H9 (cell line): Measurements from ENCODE around the gene UBE3C. TPM values are rescaled to one million over a fixed set of nuclear protein-coding genes. Genes with fewer than 3 reads are reported as not detected.
"Not testable (repeated sequence)": the region's sequence is repeated elsewhere in the genome, so short reads cannot be mapped to it uniquely, and the experiment has no call there.

ENCODE experiments used
- DNase-seq: peaks from one replicate; pipeline ENCODE4 v3.0.0-alpha.2; 2017
- H2AFZ ChIP-seq: one replicate; pipeline ENCODE4 v1.6.1; 2013; ENCODE audit warnings: mild to moderate bottlenecking, low read length, control low read depth, moderate library complexity
- H2AK5ac ChIP-seq: 2 replicates; pipeline ENCODE4 v1.6.1; 2013; ENCODE audit warnings: low read length, control low read depth, mixed read lengths; ENCODE audit not compliant: insufficient read length
- H2BK120ac ChIP-seq: one replicate; pipeline ENCODE4 v1.6.1; 2013; ENCODE audit warnings: low read depth, mild to moderate bottlenecking, low read length, control low read depth, inconsistent platforms; ENCODE audit not compliant: poor library complexity, severe bottlenecking
- H2BK12ac ChIP-seq: 2 replicates; pipeline ENCODE4 v1.6.1; 2013; ENCODE audit warnings: low read length, control low read depth, mixed read lengths, low read depth; ENCODE audit not compliant: insufficient read length
- H2BK15ac ChIP-seq: 2 replicates; pipeline ENCODE4 v1.6.1; 2013; ENCODE audit warnings: low read depth, low read length, control low read depth
- H2BK20ac ChIP-seq: one replicate; pipeline ENCODE4 v1.6.1; 2013; ENCODE audit warnings: low read depth, mild to moderate bottlenecking, low read length, control low read depth, inconsistent platforms; ENCODE audit not compliant: poor library complexity, severe bottlenecking
- H2BK5ac ChIP-seq: 2 replicates; pipeline ENCODE4 v1.6.1; 2013; ENCODE audit warnings: low read length, control low read depth, mixed read lengths; ENCODE audit not compliant: insufficient read length
- H3K14ac ChIP-seq: 2 replicates; pipeline ENCODE4 v1.6.1; 2013; ENCODE audit warnings: low read length, control low read depth; ENCODE audit not compliant: insufficient read depth
- H3K18ac ChIP-seq: 2 replicates; pipeline ENCODE4 v1.6.1; 2013; ENCODE audit warnings: low read depth, mild to moderate bottlenecking, mixed read lengths, low read length, control low read depth; ENCODE audit not compliant: insufficient read length
- H3K23ac ChIP-seq: 2 replicates; pipeline ENCODE4 v1.6.1; 2013; ENCODE audit warnings: low read length, control low read depth, mixed read lengths, low read depth; ENCODE audit not compliant: insufficient read length
- H3K23me2 ChIP-seq: 2 replicates; pipeline ENCODE4 v1.6.1; 2013; ENCODE audit warnings: low read depth, mild to moderate bottlenecking, mixed read lengths, low read length, control low read depth; ENCODE audit not compliant: insufficient read length, poor library complexity, severe bottlenecking
- H3K27ac ChIP-seq: 2 replicates; pipeline ENCODE4 v1.5.1; 2013; ENCODE audit warnings: low read length, control low read depth, mixed read lengths, low read depth; ENCODE audit not compliant: insufficient read length
- H3K27me3 ChIP-seq: 2 replicates; pipeline ENCODE4 v1.6.1; 2013; ENCODE audit warnings: low read length, control low read depth, inconsistent platforms; ENCODE audit not compliant: insufficient read depth
- H3K4ac ChIP-seq: 2 replicates; pipeline ENCODE4 v1.6.1; 2013; ENCODE audit warnings: low read depth, mild to moderate bottlenecking, control low read depth, inconsistent platforms, low read length, moderate library complexity
- H3K4me1 ChIP-seq: 2 replicates; pipeline ENCODE4 v1.6.1; 2013; ENCODE audit warnings: low read length, control low read depth, inconsistent platforms; ENCODE audit not compliant: insufficient read depth
- H3K4me2 ChIP-seq: 2 replicates; pipeline ENCODE4 v1.6.1; 2013; ENCODE audit warnings: low read length, control low read depth, mixed read lengths; ENCODE audit not compliant: insufficient read length, insufficient read depth
- H3K56ac ChIP-seq: 2 replicates; pipeline ENCODE4 v1.6.1; 2013; ENCODE audit warnings: low read depth, mild to moderate bottlenecking, mixed read lengths, low read length, control low read depth; ENCODE audit not compliant: insufficient read length
- H3K79me1 ChIP-seq: 2 replicates; pipeline ENCODE4 v1.6.1; 2013; ENCODE audit warnings: low read depth, mild to moderate bottlenecking, moderate library complexity, low read length, control low read depth, inconsistent platforms; ENCODE audit not compliant: insufficient read depth, poor library complexity, severe bottlenecking
- H3K79me2 ChIP-seq: 2 replicates; pipeline ENCODE4 v1.6.1; 2013; ENCODE audit warnings: low read length, control low read depth, inconsistent platforms; ENCODE audit not compliant: insufficient read depth
- H3K9ac ChIP-seq: 2 replicates; pipeline ENCODE4 v1.6.1; 2013; ENCODE audit warnings: low read length, control low read depth, mixed read lengths; ENCODE audit not compliant: insufficient read length; ENCODE audit errors: extremely low read depth
- H3K9me3 ChIP-seq: one replicate; pipeline ENCODE4 v1.6.1; 2013; ENCODE audit warnings: low read depth, low read length, inconsistent platforms; ENCODE audit not compliant: control insufficient read depth
- H3T11ph ChIP-seq: one replicate; pipeline ENCODE4 v1.6.1; 2013; ENCODE audit warnings: mild to moderate bottlenecking, low read length, control low read depth, inconsistent platforms
- H4K20me1 ChIP-seq: one replicate; pipeline ENCODE4 v1.6.1; 2013; ENCODE audit not compliant: control insufficient read depth, insufficient read length, insufficient read depth
- H4K5ac ChIP-seq: 2 replicates; pipeline ENCODE4 v1.6.1; 2013; ENCODE audit warnings: low read depth, mild to moderate bottlenecking, mixed read lengths, low read length, control low read depth; ENCODE audit not compliant: insufficient read length
- H4K8ac ChIP-seq: replicated peaks from 2 replicates; pipeline ENCODE4 v1.6.1; 2013; ENCODE audit warnings: low read length, control low read depth, mixed read lengths, low read depth; ENCODE audit not compliant: insufficient read length
- H4K91ac ChIP-seq: 2 replicates; pipeline ENCODE4 v1.6.1; 2013; ENCODE audit warnings: low read depth, mild to moderate bottlenecking, moderate library complexity, mixed read lengths, low read length, control low read depth; ENCODE audit not compliant: insufficient read length
- H3K27ac Mint-ChIP-seq, 3 experiments: 2 replicates in 2 of 3; 3 replicates in 1 of 3; pipeline ENCODE4 v1.8.0; 2020 to 2021; ENCODE audit warnings: mixed read lengths in 3 of 3, mild to moderate bottlenecking in 1 of 3, moderate library complexity in 1 of 3
- H3K27me3 Mint-ChIP-seq: 2 replicates; pipeline ENCODE4 v1.8.0; 2021; ENCODE audit warnings: low read depth, mild to moderate bottlenecking, moderate library complexity, mixed read lengths
- H3K36me3 Mint-ChIP-seq, 3 experiments: 2 replicates in 2 of 3; 3 replicates in 1 of 3; pipeline ENCODE4 v1.8.0; 2020 to 2021; ENCODE audit warnings: low read depth in 3 of 3, mixed read lengths in 3 of 3; ENCODE audit not compliant: insufficient read depth in 1 of 3
- H3K4me1 Mint-ChIP-seq, 2 experiments: 2 replicates each; pipeline ENCODE4 v1.8.0; 2020; ENCODE audit warnings: mixed read lengths in 2 of 2
- H3K4me3 Mint-ChIP-seq, 2 experiments: 2 replicates in 1 of 2; 3 replicates in 1 of 2; pipeline ENCODE4 v1.8.0; 2020 to 2021; ENCODE audit warnings: mild to moderate bottlenecking in 2 of 2, mixed read lengths in 2 of 2, moderate library complexity in 1 of 2
- H3K9me3 Mint-ChIP-seq, 2 experiments: 2 replicates in 1 of 2; 3 replicates in 1 of 2; pipeline ENCODE4 v1.8.0; 2020; ENCODE audit warnings: mild to moderate bottlenecking in 2 of 2, mixed read lengths in 2 of 2, moderate library complexity in 1 of 2
- WGBS: extraction: QIAGEN DNeasy Blood & Tissue Kit; methylation state at CpG from one replicate; pipeline ENCODE4 v1.1.7; 2013; ENCODE audit warnings: missing lambda C conversion rate, low lambda C conversion rate, mixed read lengths; ENCODE audit not compliant: insufficient read length; ENCODE audit errors: extremely low coverage; 5-methylcytosine and 5-hydroxymethylcytosine counted together
- total RNA-seq: library from RNA; stranded (reverse); gene quantifications from 2 replicates; pipeline ENCODE4 v1.2.1, GENCODE V29; 2021
- TF ChIP-seq, protein P1 (sequence below): fragments of 200-600 bp; sonication (generic); conservative IDR thresholded peaks from 3 replicates; pipeline ENCODE4 v1.8.0; 2021; ENCODE audit warnings: antibody characterized with exemption, mild to moderate bottlenecking

The UBE3C gene
- total RNA-seq, 1 experiment from 2014 or later = 63.3 TPM

DNA sequence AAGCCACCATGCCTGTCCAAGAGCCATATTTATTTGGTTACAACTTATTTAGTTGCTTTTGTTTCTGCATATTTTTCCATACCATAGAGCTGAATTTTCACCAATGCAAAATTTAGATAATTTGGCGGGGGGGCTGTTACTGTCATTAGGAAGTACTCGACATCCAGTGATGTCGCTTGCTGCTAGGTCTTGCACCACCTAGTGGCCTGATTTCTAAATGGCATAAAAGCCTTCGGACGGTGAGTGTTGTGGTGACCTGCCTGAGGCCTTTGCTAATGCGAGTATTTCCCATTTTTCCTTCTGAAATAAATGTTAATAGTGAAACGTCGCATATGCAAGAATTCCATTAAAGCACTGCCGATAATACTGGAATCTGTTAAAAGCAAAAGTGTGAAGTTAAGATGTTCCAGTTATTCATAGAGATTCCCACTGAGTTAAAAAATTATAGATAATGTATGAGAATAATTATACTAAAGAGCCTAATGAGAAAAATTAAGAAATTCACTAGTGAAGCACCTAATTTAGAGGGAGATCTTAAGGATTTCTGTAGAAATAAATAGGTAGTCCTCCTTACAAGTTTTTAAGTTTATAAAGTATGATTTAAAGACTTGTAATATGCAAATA is 112.0 kb downstream of the UBE3C start:
- Histone ChIP-seq H3K4me1 (no peaks in the 10 kb centered on the region), H2BK15ac (no peak overlapping the region), H3K9ac (no peak overlapping the region), H3K18ac (no peak overlapping the region), H3K4ac (no peak overlapping the region), H3K79me1 (no peaks in the 10 kb centered on the region), H2BK120ac (no peak overlapping the region), H3K27me3 (no peaks in the 10 kb centered on the region), H4K5ac (no peak overlapping the region), H3K56ac (no peak overlapping the region), H3K27ac (no peak overlapping the region), H2AK5ac (no peak overlapping the region), H2AFZ (no peak overlapping the region), H3K79me2 (no peaks in the 10 kb centered on the region), H4K91ac (no peak overlapping the region), H3K4me2 (no peak overlapping the region), H3K14ac (no peak overlapping the region), H2BK5ac (no peak overlapping the region), H3K9me3 (no peaks in the 10 kb centered on the region), H2BK20ac (no peak overlapping the region), H3K23ac (no peak overlapping the region), H4K8ac (no peak overlapping the region), H2BK12ac (no peak overlapping the region), H3K23me2 (no peaks in the 10 kb centered on the region), H3T11ph (no peak overlapping the region), H4K20me1 (no peaks in the 10 kb centered on the region)
- TF ChIP-seq, protein P1, sequence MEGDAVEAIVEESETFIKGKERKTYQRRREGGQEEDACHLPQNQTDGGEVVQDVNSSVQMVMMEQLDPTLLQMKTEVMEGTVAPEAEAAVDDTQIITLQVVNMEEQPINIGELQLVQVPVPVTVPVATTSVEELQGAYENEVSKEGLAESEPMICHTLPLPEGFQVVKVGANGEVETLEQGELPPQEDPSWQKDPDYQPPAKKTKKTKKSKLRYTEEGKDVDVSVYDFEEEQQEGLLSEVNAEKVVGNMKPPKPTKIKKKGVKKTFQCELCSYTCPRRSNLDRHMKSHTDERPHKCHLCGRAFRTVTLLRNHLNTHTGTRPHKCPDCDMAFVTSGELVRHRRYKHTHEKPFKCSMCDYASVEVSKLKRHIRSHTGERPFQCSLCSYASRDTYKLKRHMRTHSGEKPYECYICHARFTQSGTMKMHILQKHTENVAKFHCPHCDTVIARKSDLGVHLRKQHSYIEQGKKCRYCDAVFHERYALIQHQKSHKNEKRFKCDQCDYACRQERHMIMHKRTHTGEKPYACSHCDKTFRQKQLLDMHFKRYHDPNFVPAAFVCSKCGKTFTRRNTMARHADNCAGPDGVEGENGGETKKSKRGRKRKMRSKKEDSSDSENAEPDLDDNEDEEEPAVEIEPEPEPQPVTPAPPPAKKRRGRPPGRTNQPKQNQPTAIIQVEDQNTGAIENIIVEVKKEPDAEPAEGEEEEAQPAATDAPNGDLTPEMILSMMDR = peak; percentile 90
- Mint-ChIP-seq H3K27me3 (no peaks in the 10 kb centered on the region), H3K27ac (no peak overlapping the region), H3K9me3 (no peaks in the 10 kb centered on the region), H3K4me1 (0 out of 4 replicates have a peak, but pooled peaks cover 0 to 2% of the 10 kb centered on the region in 2 experiments), H3K36me3 (peaks cover 22 to 56% (median 31%) of the 10 kb centered on the region in 3 experiments; a peak in 6 of 7 replicates), H3K4me3 (no peak overlapping the region)
- no CpG with 5 or more reads among the region's 9 CpGs for WGBS
- DNase-seq = peak; percentile 73

DNA sequence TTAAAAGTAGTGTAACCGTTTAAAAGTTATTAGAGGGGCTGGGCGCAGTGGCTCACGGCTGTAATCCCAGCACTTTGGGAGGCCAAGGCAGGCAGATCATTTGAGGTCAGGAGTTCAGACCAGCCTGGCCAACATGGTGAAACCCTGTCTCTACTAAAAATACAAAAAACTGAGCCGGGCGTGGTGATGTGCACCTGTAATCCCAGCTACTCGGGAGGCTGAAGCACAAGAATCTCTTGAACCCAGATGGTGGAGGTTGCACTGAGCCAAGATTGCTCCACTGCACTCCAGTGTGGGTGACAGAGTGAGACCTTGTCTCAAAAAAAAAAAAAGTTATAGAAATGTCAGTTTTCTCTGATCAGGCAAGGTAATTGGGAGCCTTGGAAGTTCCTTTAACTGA is 113.1 kb downstream of the UBE3C start:
- H3K23me2 ChIP-seq, H3K4me2 ChIP-seq, H2BK12ac ChIP-seq, H2BK5ac ChIP-seq, H3K18ac ChIP-seq, H2BK15ac ChIP-seq, H3K27me3 ChIP-seq, H3K4me1 Mint-ChIP-seq, H3K9me3 ChIP-seq, H3K79me1 ChIP-seq, H3K27ac ChIP-seq, H3K14ac ChIP-seq, H3K27ac Mint-ChIP-seq, H3K56ac ChIP-seq, H2AFZ ChIP-seq, H4K8ac ChIP-seq, H4K20me1 ChIP-seq, H3K4me1 ChIP-seq, H3K23ac ChIP-seq, H2BK20ac ChIP-seq, H3K79me2 ChIP-seq, H2BK120ac ChIP-seq, H3K27me3 Mint-ChIP-seq, H3K4ac ChIP-seq, H4K5ac ChIP-seq, DNase-seq, H3K9ac ChIP-seq, H2AK5ac ChIP-seq, H4K91ac ChIP-seq, H3T11ph ChIP-seq, H3K4me3 Mint-ChIP-seq, H3K9me3 Mint-ChIP-seq: not testable (repeated sequence)
- no CpG with 5 or more reads among the region's 6 CpGs for WGBS
- H3K36me3 Mint-ChIP-seq = peaks cover 25 to 62% (median 38%) of the 10 kb centered on the region in 3 experiments; a peak in 6 of 7 replicates
